WI38 (cell line): Measurements from ENCODE around the gene SLC22A3.
"Not testable (repeated sequence)": the region's sequence is repeated elsewhere in the genome, so short reads cannot be mapped to it uniquely, and the experiment has no call there.

Experiments
- H3K4me3 ChIP-seq: 2 replicates; pipeline ENCODE4 v1.5.1; 2011; ENCODE audit warnings: low read depth, mild to moderate bottlenecking, control low read depth, low read length
- TF ChIP-seq, protein P1 (sequence below): IDR thresholded peaks from 2 replicates; pipeline ENCODE4 v1.5.1; 2012; ENCODE audit warnings: low read depth, mild to moderate bottlenecking, control low read depth, low read length

SLC22A3 gene

GRCh38 chr6:160456214-160456546 is 108.0 kb downstream of the SLC22A3 start:
- H3K4me3 ChIP-seq, result no peak overlapping the region
- TF ChIP-seq, protein P1, sequence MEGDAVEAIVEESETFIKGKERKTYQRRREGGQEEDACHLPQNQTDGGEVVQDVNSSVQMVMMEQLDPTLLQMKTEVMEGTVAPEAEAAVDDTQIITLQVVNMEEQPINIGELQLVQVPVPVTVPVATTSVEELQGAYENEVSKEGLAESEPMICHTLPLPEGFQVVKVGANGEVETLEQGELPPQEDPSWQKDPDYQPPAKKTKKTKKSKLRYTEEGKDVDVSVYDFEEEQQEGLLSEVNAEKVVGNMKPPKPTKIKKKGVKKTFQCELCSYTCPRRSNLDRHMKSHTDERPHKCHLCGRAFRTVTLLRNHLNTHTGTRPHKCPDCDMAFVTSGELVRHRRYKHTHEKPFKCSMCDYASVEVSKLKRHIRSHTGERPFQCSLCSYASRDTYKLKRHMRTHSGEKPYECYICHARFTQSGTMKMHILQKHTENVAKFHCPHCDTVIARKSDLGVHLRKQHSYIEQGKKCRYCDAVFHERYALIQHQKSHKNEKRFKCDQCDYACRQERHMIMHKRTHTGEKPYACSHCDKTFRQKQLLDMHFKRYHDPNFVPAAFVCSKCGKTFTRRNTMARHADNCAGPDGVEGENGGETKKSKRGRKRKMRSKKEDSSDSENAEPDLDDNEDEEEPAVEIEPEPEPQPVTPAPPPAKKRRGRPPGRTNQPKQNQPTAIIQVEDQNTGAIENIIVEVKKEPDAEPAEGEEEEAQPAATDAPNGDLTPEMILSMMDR, result no peak

DNA sequence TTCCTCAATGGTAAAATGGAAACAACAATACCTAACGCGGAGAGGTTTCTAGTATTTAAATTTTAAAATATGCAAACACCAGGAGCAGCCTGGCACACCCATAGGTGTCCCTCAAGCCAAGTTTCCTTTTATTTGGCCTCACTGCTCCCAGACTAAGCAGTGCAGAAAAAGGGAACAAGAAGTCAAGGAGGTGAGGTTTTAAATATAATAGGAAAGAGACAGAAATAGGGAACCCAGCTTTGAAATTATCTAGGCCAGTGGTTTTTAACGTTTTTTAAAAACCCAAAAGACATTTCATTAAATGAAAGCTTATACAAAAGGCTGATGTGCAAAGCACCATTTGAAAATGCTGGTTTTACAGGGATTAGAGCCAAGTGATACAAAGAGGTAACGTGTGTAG is 109.6 kb downstream of the SLC22A3 start:
- TF ChIP-seq, protein P1, result no peak
- H3K4me3 ChIP-seq, result no peak overlapping the region

- TF ChIP-seq, protein P1, result no peak
- H3K4me3 ChIP-seq, result no peak overlapping the region
Observed at GRCh38 chr6:160461641-160462040, 113.5 kb downstream of the SLC22A3 start.

- H3K4me3 ChIP-seq, result no peak overlapping the region
- TF ChIP-seq, protein P1, result no peak
Observed at GRCh38 chr6:160462116-160462515, 113.9 kb downstream of the SLC22A3 start.

DNA sequence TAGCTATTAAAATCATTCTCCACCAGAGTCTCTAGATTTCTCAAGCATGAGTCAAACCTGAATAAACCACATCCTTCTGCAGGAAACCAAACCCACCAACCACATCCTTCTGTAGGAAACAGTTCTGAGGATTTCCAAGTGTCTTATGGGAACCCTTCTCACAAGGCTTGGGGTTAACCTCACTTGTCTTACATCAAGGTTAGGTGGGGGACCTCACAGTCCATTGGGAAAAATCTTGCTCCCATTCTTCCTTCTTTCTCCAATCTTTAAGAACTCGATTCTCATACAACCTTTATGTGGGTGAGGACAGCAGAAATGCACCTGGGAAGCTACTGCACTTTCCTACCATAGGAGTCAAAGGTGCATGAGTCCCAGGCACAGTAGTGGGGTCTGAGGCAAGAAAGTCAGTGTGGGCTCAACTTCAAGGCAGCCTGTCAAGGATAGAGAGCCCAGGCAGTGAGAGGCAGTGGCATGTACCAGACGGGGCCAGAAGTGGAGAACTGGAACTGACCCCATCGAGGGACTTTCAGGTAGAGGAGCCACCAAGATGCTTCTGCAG is 114.5 kb downstream of the SLC22A3 start:
- no peak overlapping the region for H3K4me3 ChIP-seq
- TF ChIP-seq, protein P1, result no peak

- H3K4me3 ChIP-seq, result no peak overlapping the region
- TF ChIP-seq, protein P1, result no peak
Observed at GRCh38 chr6:160464744-160465143, 116.6 kb downstream of the SLC22A3 start.

DNA sequence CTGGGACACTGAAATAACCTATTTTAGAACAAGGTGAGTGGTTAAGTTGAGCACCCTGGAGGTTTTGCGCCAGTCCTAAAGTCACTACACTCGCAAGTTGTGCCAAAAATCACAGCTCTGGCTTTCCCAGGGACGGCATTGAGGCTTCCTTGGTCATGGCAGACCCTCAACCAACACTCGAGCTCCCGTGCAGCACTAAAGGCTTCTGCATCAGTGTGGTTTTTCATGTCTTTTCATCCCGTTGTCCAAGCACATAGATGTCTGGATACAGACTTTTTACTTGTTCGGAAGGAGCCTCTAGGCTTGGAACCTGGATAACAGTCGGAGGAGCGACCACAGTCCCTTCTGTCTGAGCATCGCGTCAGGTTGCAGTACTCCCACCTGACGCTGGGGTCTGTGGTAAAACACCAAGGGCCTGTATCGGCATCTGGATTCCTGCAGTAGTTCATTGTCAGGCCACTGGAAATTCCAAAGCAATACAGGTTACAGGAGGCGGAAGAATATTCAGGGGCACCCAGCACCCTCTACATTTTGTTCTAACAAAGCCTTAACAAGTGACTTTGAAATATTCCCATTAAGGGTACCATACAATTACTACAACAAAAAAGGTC is 119.2 kb downstream of the SLC22A3 start:
- not testable (repeated sequence) for H3K4me3 ChIP-seq

- TF ChIP-seq, protein P1, result no peak
Observed at GRCh38 chr6:160469153-160469552, 121.0 kb downstream of the SLC22A3 start.

DNA sequence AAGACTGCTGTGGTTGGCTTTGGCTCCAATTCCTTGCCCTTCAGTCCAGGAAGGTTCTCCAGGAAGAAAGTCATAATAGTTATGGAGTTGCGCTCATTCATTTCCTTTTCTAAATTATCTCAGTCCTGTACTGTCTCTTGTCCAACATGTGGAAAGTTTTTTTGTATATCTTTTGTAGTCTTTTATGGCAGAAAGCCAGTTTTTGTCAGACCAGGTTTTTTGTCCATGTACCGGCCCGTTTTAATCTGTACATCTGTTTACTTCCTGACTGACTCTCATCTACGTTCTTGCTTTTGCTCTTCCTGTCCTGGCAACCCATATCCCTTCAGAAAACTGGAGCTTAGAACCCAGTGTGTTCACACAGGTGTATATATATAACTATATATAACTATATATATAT is 127.9 kb downstream of the SLC22A3 start:
- not testable (repeated sequence) for H3K4me3 ChIP-seq

More at GRCh38 chr6:160469153-160469552, 121.0 kb downstream of the SLC22A3 start:
- H3K4me3 ChIP-seq, result no peak overlapping the region

- not testable (repeated sequence) for H3K4me3 ChIP-seq
Observed at GRCh38 chr6:160477072-160477471, 128.9 kb downstream of the SLC22A3 start.
